OCI-LY1 (cell line): ENCODE measurements around the gene SLC7A14.

ENCODE experiments used
- EZH2 ChIP-seq: fragments of 200-600 bp; sonication (generic), shearing (Covaris generic); IDR thresholded peaks from 2 replicates; pipeline ENCODE4 v1.8.0; 2017; ENCODE audit warnings: borderline replicate concordance, mixed run types, mild to moderate bottlenecking, antibody characterized with exemption, low read length, moderate library complexity, mixed read lengths
- TF ChIP-seq, protein P1 (sequence below): fragments of 200-600 bp; sonication (generic), shearing (Covaris generic); IDR thresholded peaks from 2 replicates; pipeline ENCODE4 v1.5.1; 2017; ENCODE audit warnings: mild to moderate bottlenecking, antibody characterized with exemption, low read length, moderate library complexity, mixed read lengths

GRCh38 chr3:170605490-170605889 lies 19.6 kb upstream of the SLC7A14 start:
- TF ChIP-seq, protein P1, sequence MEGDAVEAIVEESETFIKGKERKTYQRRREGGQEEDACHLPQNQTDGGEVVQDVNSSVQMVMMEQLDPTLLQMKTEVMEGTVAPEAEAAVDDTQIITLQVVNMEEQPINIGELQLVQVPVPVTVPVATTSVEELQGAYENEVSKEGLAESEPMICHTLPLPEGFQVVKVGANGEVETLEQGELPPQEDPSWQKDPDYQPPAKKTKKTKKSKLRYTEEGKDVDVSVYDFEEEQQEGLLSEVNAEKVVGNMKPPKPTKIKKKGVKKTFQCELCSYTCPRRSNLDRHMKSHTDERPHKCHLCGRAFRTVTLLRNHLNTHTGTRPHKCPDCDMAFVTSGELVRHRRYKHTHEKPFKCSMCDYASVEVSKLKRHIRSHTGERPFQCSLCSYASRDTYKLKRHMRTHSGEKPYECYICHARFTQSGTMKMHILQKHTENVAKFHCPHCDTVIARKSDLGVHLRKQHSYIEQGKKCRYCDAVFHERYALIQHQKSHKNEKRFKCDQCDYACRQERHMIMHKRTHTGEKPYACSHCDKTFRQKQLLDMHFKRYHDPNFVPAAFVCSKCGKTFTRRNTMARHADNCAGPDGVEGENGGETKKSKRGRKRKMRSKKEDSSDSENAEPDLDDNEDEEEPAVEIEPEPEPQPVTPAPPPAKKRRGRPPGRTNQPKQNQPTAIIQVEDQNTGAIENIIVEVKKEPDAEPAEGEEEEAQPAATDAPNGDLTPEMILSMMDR: no peak
- TF ChIP-seq EZH2: no peak
